ENCODE measurements around the gene BCL6. TPM values are rescaled to one million over a fixed set of nuclear protein-coding genes. Genes with fewer than 3 reads are reported as not detected.

The BCL6 gene
- total RNA-seq, 2 experiments from 2014 or later: 41.4 to 51.3 TPM

DNA sequence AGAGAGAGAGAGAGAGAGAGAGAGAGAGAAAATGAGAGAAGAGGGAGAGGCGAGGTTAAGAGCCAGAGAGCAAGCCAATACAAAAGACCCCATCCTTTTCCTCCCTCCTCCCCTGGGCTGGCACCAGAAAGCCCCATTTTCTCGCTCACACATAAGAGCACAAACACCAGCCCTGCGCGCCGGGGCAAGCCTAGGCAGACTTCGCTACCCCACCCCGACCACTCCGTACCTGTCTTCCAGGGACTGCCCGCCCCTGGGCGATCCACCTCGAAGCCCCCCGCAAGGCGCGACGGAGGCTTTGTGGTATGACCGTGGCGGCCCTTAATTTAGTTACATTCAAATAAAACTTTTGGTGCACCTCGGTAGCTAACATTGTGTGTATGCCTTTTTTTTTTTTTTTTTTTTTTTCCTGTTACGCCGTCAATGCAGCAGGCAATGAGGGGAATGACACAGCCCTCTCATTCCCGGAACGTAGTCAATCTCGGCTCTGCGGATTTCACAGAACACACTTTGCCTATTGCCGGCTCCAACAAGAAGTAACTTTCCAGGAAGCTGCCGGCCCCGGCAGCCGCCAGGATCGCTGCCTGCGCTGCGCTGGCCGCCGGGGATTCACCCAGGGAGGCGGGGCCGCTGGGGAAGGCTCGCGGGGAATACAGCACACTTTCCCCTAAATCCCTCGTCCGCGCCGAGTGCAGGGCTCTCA lies 7.7 kb downstream of the BCL6 start:
- Mint-ChIP-seq H3K9me3 (no peaks in the 10 kb centered on the region), H3K4me1 (ENCODE audit: low read depth) (peaks cover 42% of the 10 kb centered on the region), H3K27ac (peak overlapping the region; percentile 99), H3K4me3 (peak overlapping the region; percentile 90), H3K27me3 (no peaks in the 10 kb centered on the region), H3K36me3 (peaks cover 20% of the 10 kb centered on the region)
- ChIA-PET CTCF (interaction anchor here (0.6 to 4.9 kb wide), 35 partner anchors 10 to 1498 kb away, joined by 3 to 378 read pairs (median 13); partner anchors contain the start of genes LPP and RPL39L), POLR2A (interaction anchor here (1.0 to 3.8 kb wide), 6 partner anchors 238 to 1304 kb away, joined by 3 to 21 read pairs (median 8); no protein-coding TSS in a partner anchor)
- DNase-seq: peak; percentile 79
- intact Hi-C loops (cut with micrococcal nuclease): loop anchor here (1.0 to 5.0 kb wide), 6 partner anchors 562 to 1095 kb away; no protein-coding TSS in a partner anchor

DNA sequence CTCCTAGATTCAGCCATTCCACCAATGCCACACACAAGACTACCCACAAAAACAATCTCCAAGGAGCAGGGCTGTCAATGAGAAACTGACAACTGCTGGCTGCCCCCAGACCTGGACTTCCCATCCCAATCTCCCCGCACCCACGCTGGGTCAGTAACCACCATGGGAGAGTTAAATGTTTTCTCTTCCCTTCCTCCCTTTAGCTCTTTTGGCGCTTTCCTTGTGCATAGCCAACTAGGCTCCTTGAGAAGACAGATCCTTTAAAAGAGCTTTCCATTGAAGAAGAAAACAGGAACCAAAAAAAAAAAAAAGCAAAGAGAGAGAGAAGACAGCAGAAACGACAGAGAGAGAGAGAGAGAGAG lies 8.3 kb downstream of the BCL6 start:
- Mint-ChIP-seq H3K4me1 (ENCODE audit: low read depth) (peaks cover 38% of the 10 kb centered on the region), H3K27ac (peak overlapping the region; percentile 99), H3K4me3 (peak overlapping the region; percentile 90), H3K27me3 (no peaks in the 10 kb centered on the region), H3K9me3 (no peaks in the 10 kb centered on the region), H3K36me3 (peaks cover 20% of the 10 kb centered on the region)
- ChIA-PET POLR2A (interaction anchor here (1.0 to 1.7 kb wide), 2 partner anchors 417 to 1302 kb away, joined by 4 to 7 read pairs; partner anchors contain the start of gene LPP), CTCF (interaction anchor here (0.6 to 4.9 kb wide), 7 partner anchors 10 to 1408 kb away, joined by 3 to 113 read pairs (median 13); no protein-coding TSS in a partner anchor)
- intact Hi-C loops (cut with micrococcal nuclease): loop anchor here (5.0 kb wide), 2 partner anchors 945 to 1095 kb away; no protein-coding TSS in a partner anchor
- no peak for DNase-seq

DNA sequence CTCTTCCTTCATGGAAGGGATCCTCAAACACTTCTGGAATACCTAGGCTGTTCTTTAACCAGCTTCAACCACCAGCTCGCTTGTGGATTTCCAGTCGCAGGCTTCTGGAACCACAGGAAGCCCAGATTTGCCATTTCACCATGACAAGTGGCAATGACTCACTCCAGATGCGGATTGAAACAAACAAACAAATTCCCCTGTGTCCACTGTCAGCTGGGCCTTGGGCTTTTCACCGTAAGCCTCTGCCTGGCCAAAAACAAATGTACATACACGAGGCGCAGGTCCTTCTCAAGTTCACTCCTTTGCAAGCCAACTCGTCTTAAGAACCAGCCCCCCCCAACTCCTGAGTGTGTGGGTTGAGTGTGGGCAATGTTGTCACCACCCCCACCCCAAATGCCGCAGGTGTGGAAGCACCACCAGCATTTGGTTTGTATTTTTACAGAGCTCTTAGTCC lies 8.8 kb downstream of the BCL6 start:
- DNase-seq: peak; percentile 43
- intact Hi-C loops (cut with micrococcal nuclease): loop anchor here (5.0 kb wide), 2 partner anchors 946 to 1096 kb away; no protein-coding TSS in a partner anchor
- H3K9me3 Mint-ChIP-seq: no peaks in the 10 kb centered on the region
- peak overlapping the region; percentile 90 for H3K4me3 Mint-ChIP-seq
- peaks cover 24% of the 10 kb centered on the region for H3K36me3 Mint-ChIP-seq
- H3K27ac Mint-ChIP-seq: peak overlapping the region; percentile 99
- ChIA-PET POLR2A (interaction anchor here (1.0 kb wide), 1 partner anchor 418 kb away, joined by 4 read pairs; the partner anchor contains the start of gene LPP), CTCF (interaction anchor here (0.6 to 4.9 kb wide), 7 partner anchors 11 to 1304 kb away, joined by 3 to 113 read pairs (median 3); no protein-coding TSS in a partner anchor)
- no peaks in the 10 kb centered on the region for H3K27me3 Mint-ChIP-seq
- H3K4me1 Mint-ChIP-seq (ENCODE audit: low read depth): peaks cover 35% of the 10 kb centered on the region

DNA sequence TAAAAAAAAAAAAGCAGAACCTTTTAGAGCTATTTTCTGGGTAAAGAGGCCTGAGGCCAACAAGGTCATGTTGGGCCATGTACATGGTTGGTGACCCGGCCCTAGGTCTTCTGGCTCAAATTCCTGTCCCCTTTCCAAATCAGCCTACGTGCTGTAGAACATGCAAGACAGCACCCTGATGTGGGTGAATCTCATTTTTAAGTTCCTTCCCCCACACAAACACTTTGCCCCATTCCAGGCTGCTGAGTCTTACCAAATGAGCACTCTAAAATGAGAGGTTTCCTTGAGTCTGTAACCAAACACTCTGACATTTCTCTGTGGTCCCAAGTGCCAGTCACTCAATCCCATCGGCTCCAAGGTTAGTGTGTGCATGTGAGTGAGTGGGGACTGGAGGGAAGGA lies 9.4 kb downstream of the BCL6 start:
- POLR2A ChIA-PET: no interaction called here
- Mint-ChIP-seq H3K36me3 (peaks cover 29% of the 10 kb centered on the region), H3K27me3 (no peaks in the 10 kb centered on the region), H3K27ac (no peak overlapping the region), H3K4me3 (no peak overlapping the region), H3K9me3 (no peaks in the 10 kb centered on the region), H3K4me1 (ENCODE audit: low read depth) (peaks cover 35% of the 10 kb centered on the region)
- CTCF ChIA-PET: interaction anchor here (0.8 to 0.9 kb wide), 3 partner anchors 11 to 1219 kb away, joined by 3 to 4 read pairs (median 3); no protein-coding TSS in a partner anchor
- intact Hi-C loops (cut with micrococcal nuclease): loop anchor here (5.0 kb wide), 2 partner anchors 946 to 1096 kb away; no protein-coding TSS in a partner anchor
- no peak for DNase-seq

DNA sequence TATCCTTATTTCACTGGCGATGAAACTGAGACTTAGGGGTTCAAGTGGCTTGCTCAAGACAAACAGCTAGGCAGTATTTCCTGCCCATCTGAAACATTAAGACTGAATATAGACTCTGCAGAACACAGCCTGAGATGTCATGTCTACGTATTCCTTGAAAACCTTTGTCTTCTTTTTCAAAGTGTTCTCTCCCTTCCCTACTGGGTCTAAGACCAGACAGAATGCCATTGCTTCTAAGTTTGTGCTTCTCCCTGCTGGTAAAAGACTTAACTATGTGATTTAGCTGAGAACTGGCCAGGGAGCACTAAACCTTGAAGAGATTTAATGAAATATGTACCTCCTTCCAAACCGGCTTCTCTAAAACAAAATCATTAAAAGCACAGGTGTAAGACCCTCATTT lies 9.9 kb downstream of the BCL6 start:
- no peak overlapping the region for H3K4me3 Mint-ChIP-seq
- H3K27ac Mint-ChIP-seq: no peak overlapping the region
- H3K4me1 Mint-ChIP-seq (ENCODE audit: low read depth): peaks cover 30% of the 10 kb centered on the region
- intact Hi-C loops (cut with micrococcal nuclease): loop anchor here (5.0 kb wide), 2 partner anchors 947 to 1097 kb away; no protein-coding TSS in a partner anchor
- no peaks in the 10 kb centered on the region for H3K9me3 Mint-ChIP-seq
- ChIA-PET CTCF (interaction anchor here (0.9 to 1.3 kb wide), 2 partner anchors 1218 to 1219 kb away, joined by 3 to 5 read pairs; no protein-coding TSS in a partner anchor), POLR2A (no interaction called here)
- no peak for DNase-seq
- peaks cover 34% of the 10 kb centered on the region for H3K36me3 Mint-ChIP-seq
- no peaks in the 10 kb centered on the region for H3K27me3 Mint-ChIP-seq

DNA sequence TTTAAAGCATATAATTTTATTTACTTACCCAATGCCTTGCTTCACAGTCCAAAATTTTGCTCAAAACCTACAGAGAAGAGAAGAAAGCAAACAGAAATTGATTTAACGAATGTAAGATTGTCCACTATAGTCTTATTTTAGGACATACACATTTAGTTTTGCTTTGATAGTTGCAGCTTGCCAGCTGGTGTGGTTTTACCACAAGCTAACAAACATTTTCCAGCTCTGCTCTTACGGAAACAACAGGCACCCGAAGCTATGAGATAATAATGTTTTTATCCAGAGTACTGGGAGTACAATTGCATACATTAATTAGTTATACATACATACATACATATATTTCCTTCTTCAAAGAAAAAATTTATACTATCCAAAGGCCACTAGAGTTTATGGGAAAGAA lies 10.4 kb downstream of the BCL6 start:
- CTCF ChIA-PET: interaction anchor here (1.0 to 1.3 kb wide), 3 partner anchors 15 to 1221 kb away, joined by 3 to 10 read pairs (median 5); no protein-coding TSS in a partner anchor
- H3K36me3 Mint-ChIP-seq: peaks cover 38% of the 10 kb centered on the region

DNA sequence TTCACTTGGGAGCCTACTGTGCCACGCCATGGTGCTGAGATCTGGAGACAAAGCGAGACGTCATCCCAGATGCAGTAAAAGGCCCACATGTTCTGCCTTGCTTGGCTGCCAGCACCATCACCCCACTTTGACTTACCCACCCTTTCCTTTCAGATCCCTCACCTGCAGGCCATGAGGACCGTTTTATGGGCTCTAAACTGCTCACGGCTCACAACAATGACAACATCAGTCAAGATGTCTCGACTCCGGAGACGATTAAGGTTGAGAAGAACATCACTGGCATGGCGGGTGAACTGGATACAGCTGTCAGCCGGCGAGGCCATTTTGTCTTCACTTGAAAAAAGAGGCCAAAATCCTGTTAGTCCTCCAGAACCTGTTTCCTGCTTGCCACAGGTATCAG lies 11.9 kb downstream of the BCL6 start:
- peaks cover 18% of the 10 kb centered on the region for H3K4me1 Mint-ChIP-seq (ENCODE audit: low read depth)
- no peak for DNase-seq
- POLR2A ChIA-PET: interaction anchor here (0.6 kb wide), 1 partner anchor 1279 kb away, joined by 3 read pairs; no protein-coding TSS in a partner anchor
- H3K27me3 Mint-ChIP-seq: no peaks in the 10 kb centered on the region
- CTCF ChIA-PET: no interaction called here
- H3K4me3 Mint-ChIP-seq: no peak overlapping the region
- H3K36me3 Mint-ChIP-seq: peaks cover 52% of the 10 kb centered on the region
- intact Hi-C loops (cut with micrococcal nuclease): no loop called here
- H3K27ac Mint-ChIP-seq: no peak overlapping the region
- H3K9me3 Mint-ChIP-seq: no peaks in the 10 kb centered on the region

More for the DNA sequence above, 10.4 kb downstream of the BCL6 start:
- Mint-ChIP-seq H3K4me1 (ENCODE audit: low read depth) (peaks cover 26% of the 10 kb centered on the region), H3K27me3 (no peaks in the 10 kb centered on the region), H3K9me3 (no peaks in the 10 kb centered on the region), H3K27ac (no peak overlapping the region), H3K4me3 (no peak overlapping the region)
- POLR2A ChIA-PET: no interaction called here
- no peak for DNase-seq
- intact Hi-C loops (cut with micrococcal nuclease): loop anchor here (5.0 kb wide), 2 partner anchors 947 to 1097 kb away; no protein-coding TSS in a partner anchor

DNA sequence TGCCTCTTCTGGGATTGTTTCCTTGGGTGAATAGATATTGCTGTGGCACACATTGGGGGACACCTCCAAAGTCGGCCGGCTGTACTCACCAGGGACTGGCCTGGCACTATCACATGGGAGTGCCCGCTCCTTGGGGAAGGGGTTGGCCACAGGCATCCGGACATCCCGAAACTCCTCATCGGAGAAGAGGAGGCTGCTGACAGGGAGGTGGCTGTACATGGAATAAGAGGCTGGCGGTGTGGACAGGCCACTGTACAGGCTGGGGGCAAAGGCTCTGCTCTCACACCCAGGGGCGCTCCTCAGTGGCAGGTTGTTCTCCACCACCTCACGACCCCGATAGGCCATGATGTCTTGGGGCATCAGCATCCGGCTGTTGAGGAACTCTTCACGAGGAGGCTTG lies 15.7 kb downstream of the BCL6 start:
- Mint-ChIP-seq H3K27me3 (no peaks in the 10 kb centered on the region), H3K4me3 (no peak overlapping the region), H3K27ac (no peak overlapping the region), H3K4me1 (ENCODE audit: low read depth) (no peaks in the 10 kb centered on the region), H3K9me3 (no peaks in the 10 kb centered on the region), H3K36me3 (peaks cover 73% of the 10 kb centered on the region)
- DNase-seq: no peak
- intact Hi-C loops (cut with micrococcal nuclease): no loop called here
- CTCF ChIA-PET: interaction anchor here (1.1 kb wide), 1 partner anchor 11 kb away, joined by 4 read pairs; no protein-coding TSS in a partner anchor
- POLR2A ChIA-PET: no interaction called here

DNA sequence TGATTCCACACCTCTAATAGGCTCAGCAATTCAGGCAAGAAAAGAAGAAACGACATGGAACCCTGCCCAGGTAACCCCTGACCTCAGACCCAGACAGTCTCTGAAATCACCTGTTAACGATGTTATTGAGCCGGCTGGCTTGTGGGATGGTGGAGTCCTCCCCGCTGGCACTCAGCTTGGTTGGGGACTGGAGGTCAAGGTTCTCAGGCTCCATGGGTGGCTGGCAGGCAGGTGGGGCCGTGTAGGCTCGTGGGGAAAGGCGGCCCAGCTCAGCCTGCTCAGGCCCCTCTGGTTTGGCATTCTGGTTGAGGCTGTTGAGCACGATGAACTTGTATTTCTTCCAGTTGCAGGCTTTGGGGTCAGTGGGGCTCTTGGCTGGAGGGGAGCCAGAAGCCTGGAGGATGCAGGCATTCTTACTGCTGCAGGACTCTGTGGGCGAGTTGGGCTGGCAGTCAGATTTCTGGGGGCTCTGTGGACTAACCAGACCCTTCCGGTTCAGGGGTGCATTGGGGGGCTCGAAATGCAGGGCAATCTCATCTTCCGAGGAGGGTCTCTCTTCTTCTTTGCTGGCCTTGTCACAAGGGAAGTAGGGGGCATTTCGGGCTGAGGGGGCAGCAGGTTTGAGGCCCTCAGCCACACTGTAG lies 16.2 kb downstream of the BCL6 start:
- CTCF ChIA-PET: no interaction called here
- POLR2A ChIA-PET: no interaction called here
- no peak for DNase-seq
- Mint-ChIP-seq H3K4me3 (no peak overlapping the region), H3K27ac (no peak overlapping the region), H3K27me3 (no peaks in the 10 kb centered on the region), H3K9me3 (no peaks in the 10 kb centered on the region), H3K4me1 (ENCODE audit: low read depth) (no peaks in the 10 kb centered on the region), H3K36me3 (peaks cover 75% of the 10 kb centered on the region)
- intact Hi-C loops (cut with micrococcal nuclease): no loop called here

DNA sequence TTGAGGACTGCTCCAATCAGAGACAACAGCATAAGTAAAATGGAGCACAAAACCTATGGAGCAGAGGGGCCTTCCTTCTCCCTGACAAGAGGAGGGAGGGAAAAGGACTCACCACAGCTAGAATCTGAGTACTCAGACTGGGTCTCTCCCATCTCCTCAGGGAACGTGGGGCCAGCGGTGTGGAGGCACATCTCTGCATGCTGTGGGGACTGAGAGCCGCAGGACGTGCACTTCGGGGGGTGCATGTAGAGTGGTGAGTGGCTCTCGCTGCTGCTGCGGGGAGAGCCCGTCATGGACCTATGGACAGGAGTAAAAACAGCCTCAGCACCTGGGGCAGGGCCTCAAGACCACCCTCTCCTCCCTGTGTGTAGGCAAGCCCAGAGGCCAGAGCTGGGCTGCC lies 17.0 kb downstream of the BCL6 start:
- no peaks in the 10 kb centered on the region for H3K9me3 Mint-ChIP-seq
- intact Hi-C loops (cut with micrococcal nuclease): no loop called here
- H3K27me3 Mint-ChIP-seq: no peaks in the 10 kb centered on the region
- no peaks in the 10 kb centered on the region for H3K4me1 Mint-ChIP-seq (ENCODE audit: low read depth)
- no peak for DNase-seq
- CTCF ChIA-PET: no interaction called here
- peaks cover 77% of the 10 kb centered on the region for H3K36me3 Mint-ChIP-seq
- POLR2A ChIA-PET: no interaction called here
- H3K27ac Mint-ChIP-seq: no peak overlapping the region
- no peak overlapping the region for H3K4me3 Mint-ChIP-seq

DNA sequence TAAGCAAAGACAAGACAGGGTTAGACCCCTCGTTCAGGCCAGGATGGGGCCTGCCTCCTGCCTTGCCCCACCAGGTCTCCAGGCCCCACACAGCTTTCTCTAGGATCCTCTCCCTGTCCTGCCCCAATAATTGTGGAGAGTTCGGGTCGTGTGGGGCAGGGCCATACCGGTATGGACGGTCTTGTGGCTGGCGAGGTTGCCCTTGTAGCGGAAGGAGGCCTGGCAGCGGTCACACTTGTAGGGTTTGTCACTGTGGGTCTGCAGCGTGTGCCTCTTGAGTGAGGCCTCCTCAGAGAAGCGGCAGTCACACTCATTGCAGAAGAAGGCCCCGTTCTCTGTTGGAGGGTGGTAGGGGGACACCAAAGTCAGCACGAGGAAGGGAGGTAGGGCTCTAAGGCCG lies 18.7 kb downstream of the BCL6 start:
- Mint-ChIP-seq H3K4me1 (ENCODE audit: low read depth) (no peaks in the 10 kb centered on the region), H3K27me3 (no peaks in the 10 kb centered on the region), H3K9me3 (no peaks in the 10 kb centered on the region), H3K27ac (no peak overlapping the region), H3K36me3 (peaks cover 76% of the 10 kb centered on the region), H3K4me3 (no peak overlapping the region)
- POLR2A ChIA-PET: no interaction called here
- intact Hi-C loops (cut with micrococcal nuclease): no loop called here
- CTCF ChIA-PET: interaction anchor here (0.9 to 1.2 kb wide), 2 partner anchors 12 kb away, joined by 3 read pairs; no protein-coding TSS in a partner anchor
- DNase-seq: no peak
